Measurements from ENCODE around the gene CHD8.

Gene CHD8

DNA sequence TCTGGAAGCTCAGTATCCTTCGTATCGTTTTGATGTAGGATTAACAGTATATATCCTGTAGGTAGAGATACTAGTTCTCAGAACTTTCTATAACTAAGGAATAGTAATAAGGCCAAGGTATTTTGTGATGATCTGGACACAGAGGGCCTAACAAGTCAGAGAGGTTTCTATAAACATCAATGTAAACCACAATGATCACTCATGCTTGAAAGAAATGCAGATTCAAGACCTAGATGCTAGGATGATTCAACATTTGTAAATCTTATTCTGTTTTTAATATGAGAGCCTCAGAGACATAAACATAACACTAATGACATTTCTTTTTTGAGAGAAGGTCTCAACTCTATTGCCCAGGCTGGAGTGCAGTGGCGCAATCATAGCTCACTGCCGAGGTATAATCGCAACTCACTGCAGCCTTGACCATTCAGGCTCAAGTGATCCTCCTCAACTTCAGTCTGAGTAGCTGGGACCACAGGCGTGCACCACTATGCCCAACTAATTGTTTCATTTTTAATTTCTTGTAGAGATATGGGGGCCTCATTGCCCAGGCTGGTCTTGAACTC is 88.3 kb downstream of the CHD8 start:
- H3K27me3 ChIP-seq (ENCODE audit: insufficient read depth, low read length), result no peaks in the 10 kb centered on the region
- H2AFZ ChIP-seq (ENCODE audit: low read length, unreplicated experiment), result no peak overlapping the region
- peaks cover 3% of the 10 kb centered on the region for H3K79me2 ChIP-seq (ENCODE audit: control insufficient read depth, insufficient read depth, low read length, unreplicated experiment)
- no peak overlapping the region for H3K4me3 ChIP-seq (ENCODE audit: low read depth, low read length)
- no peak overlapping the region for H3K27ac ChIP-seq (ENCODE audit: low read depth, low read length)
- peaks cover 84% of the 10 kb centered on the region for H3K36me3 ChIP-seq (ENCODE audit: insufficient read depth, low read length)
- no peaks in the 10 kb centered on the region for H3K4me1 ChIP-seq (ENCODE audit: control insufficient read depth, insufficient read depth, low read length, unreplicated experiment)

DNA sequence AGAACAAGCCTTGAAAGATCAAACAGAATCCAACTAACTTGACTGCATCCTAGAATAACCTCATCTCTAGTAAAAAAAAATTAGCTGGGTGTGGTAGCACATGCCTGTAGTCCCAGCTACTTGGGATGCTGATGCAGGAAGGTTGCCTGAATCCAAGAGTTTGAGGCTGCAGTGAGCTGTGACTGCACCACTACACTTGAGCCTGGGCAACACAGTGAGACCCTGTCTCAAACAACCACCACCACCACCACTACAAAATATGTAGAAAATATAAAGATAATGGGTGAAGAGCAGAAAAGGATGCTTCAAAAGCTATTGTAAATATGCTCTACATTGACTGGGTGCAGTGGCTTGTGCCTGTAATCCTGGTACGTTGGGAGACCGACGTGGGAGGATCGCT is 99.4 kb downstream of the CHD8 start:
- H3K79me2 ChIP-seq (ENCODE audit: control insufficient read depth, insufficient read depth, low read length, unreplicated experiment), result no peaks in the 10 kb centered on the region
- H3K4me3 ChIP-seq (ENCODE audit: low read depth, low read length), result no peak overlapping the region
- no peak overlapping the region for H2AFZ ChIP-seq (ENCODE audit: low read length, unreplicated experiment)
- H3K27me3 ChIP-seq (ENCODE audit: insufficient read depth, low read length), result no peaks in the 10 kb centered on the region
- H3K36me3 ChIP-seq (ENCODE audit: insufficient read depth, low read length), result peaks cover 50% of the 10 kb centered on the region
- H3K4me1 ChIP-seq (ENCODE audit: control insufficient read depth, insufficient read depth, low read length, unreplicated experiment), result no peaks in the 10 kb centered on the region
- no peak overlapping the region for H3K27ac ChIP-seq (ENCODE audit: low read depth, low read length)

DNA sequence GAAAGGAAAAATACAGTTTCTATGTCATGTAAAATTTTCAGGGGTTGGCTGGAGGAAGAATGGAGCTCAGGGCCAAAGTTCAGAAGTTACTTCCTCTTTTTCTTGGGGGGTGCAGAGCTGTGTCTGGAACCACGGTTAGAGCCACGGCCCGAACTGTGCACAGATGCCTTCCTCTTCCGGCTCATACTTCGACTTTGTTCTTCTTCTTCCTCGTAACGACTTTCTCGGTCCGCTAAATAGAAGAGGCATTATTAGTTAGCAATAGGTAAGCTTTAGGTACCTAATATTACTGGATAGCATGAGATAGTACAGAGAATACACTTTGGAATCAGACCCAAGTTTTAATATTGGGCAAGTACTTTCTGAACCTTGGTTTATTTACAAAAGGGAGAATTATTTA is 103.3 kb downstream of the CHD8 start:
- no peak overlapping the region for H3K27ac ChIP-seq (ENCODE audit: low read depth, low read length)
- H3K4me1 ChIP-seq (ENCODE audit: control insufficient read depth, insufficient read depth, low read length, unreplicated experiment), result no peaks in the 10 kb centered on the region
- H3K27me3 ChIP-seq (ENCODE audit: insufficient read depth, low read length), result no peaks in the 10 kb centered on the region
- no peak overlapping the region for H3K4me3 ChIP-seq (ENCODE audit: low read depth, low read length)
- no peak overlapping the region for H2AFZ ChIP-seq (ENCODE audit: low read length, unreplicated experiment)
- no peaks in the 10 kb centered on the region for H3K79me2 ChIP-seq (ENCODE audit: control insufficient read depth, insufficient read depth, low read length, unreplicated experiment)
- H3K36me3 ChIP-seq (ENCODE audit: insufficient read depth, low read length), result peaks cover 39% of the 10 kb centered on the region

DNA sequence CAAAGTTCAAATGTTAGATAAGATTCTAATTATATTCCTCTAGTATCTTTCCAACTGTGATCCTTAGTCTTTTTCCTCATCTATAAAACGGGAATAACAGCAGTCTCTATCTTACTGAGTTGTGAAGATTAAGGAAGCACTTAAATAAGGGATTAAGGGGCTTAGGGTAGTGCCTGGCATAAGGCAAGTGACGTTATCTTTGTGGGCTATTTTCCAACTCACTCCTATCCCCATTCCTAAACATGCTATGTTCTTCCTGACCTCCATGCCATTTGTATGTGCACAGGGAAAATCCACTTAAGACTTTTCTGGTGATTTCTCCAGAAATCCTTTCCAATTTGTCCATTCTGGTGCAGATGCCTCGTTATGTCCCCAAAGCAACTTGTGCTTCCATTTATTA is 105.4 kb downstream of the CHD8 start:
- Histone ChIP-seq H2AFZ (ENCODE audit: low read length, unreplicated experiment) (no peak overlapping the region), H3K36me3 (ENCODE audit: insufficient read depth, low read length) (peaks cover 29% of the 10 kb centered on the region), H3K4me1 (ENCODE audit: control insufficient read depth, insufficient read depth, low read length, unreplicated experiment) (no peaks in the 10 kb centered on the region), H3K79me2 (ENCODE audit: control insufficient read depth, insufficient read depth, low read length, unreplicated experiment) (no peaks in the 10 kb centered on the region), H3K4me3 (ENCODE audit: low read depth, low read length) (no peak overlapping the region), H3K27ac (ENCODE audit: low read depth, low read length) (no peak overlapping the region), H3K27me3 (ENCODE audit: insufficient read depth, low read length) (no peaks in the 10 kb centered on the region)

DNA sequence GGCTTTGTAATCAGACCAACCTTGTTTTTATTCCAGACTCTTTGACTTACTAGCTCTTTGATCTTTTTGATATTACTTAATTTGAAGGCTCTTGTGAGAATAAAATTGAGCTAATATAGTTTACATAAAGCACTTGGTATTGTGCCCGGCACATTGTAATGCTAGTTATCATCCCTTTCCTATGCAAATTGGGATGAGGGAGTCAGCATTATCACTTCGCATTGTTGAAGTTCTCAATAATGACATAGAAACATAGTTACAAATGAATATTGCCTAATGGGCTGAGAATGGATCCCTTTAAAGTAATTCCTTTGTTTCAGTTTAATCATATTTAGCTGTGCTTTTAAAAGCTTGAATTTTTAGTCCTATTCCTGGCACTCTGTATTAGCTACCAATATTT is 108.7 kb downstream of the CHD8 start:
- H3K27ac ChIP-seq (ENCODE audit: low read depth, low read length), result no peak overlapping the region
- H3K79me2 ChIP-seq (ENCODE audit: control insufficient read depth, insufficient read depth, low read length, unreplicated experiment), result no peaks in the 10 kb centered on the region
- no peak overlapping the region for H3K4me3 ChIP-seq (ENCODE audit: low read depth, low read length)
- H3K27me3 ChIP-seq (ENCODE audit: insufficient read depth, low read length), result no peaks in the 10 kb centered on the region
- H2AFZ ChIP-seq (ENCODE audit: low read length, unreplicated experiment), result no peak overlapping the region
- 0 out of 2 replicates have a peak, but pooled peaks cover 7% of the 10 kb centered on the region for H3K36me3 ChIP-seq (ENCODE audit: insufficient read depth, low read length)
- H3K4me1 ChIP-seq (ENCODE audit: control insufficient read depth, insufficient read depth, low read length, unreplicated experiment), result no peaks in the 10 kb centered on the region

DNA sequence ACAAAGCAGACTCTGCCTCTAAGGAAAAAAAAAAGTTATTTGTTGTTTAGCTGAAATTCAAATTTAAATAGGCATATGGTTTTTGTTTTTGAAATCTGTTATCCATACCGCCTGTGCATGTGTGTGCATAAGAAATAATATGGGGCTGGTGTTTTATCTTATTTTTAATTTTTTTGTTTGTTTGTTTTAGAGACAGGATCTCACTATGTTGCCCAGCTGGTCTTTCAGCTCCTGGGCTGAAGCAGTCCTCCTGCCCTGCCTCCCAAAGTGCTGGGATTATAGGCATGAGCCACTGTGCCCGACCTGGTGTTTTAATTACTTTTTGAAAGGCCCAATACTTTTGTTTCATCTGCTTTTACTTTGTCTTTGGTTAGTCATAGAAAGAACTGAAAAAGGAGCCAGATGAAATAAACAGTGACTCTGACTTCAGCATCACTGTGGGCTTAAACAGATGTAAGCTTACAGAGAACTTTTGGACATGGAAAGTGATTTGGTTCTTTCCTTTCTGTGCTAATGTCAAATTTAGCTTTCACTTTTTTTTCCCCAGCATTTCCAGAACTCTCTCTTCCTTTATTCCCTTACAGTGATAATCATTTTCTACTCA is 109.3 kb downstream of the CHD8 start:
- Histone ChIP-seq H2AFZ (ENCODE audit: low read length, unreplicated experiment) (no peak overlapping the region), H3K4me1 (ENCODE audit: control insufficient read depth, insufficient read depth, low read length, unreplicated experiment) (no peaks in the 10 kb centered on the region), H3K79me2 (ENCODE audit: control insufficient read depth, insufficient read depth, low read length, unreplicated experiment) (no peaks in the 10 kb centered on the region), H3K27me3 (ENCODE audit: insufficient read depth, low read length) (no peaks in the 10 kb centered on the region), H3K27ac (ENCODE audit: low read depth, low read length) (no peak overlapping the region), H3K36me3 (ENCODE audit: insufficient read depth, low read length) (0 out of 2 replicates have a peak, but pooled peaks cover 1% of the 10 kb centered on the region), H3K4me3 (ENCODE audit: low read depth, low read length) (no peak overlapping the region)

DNA sequence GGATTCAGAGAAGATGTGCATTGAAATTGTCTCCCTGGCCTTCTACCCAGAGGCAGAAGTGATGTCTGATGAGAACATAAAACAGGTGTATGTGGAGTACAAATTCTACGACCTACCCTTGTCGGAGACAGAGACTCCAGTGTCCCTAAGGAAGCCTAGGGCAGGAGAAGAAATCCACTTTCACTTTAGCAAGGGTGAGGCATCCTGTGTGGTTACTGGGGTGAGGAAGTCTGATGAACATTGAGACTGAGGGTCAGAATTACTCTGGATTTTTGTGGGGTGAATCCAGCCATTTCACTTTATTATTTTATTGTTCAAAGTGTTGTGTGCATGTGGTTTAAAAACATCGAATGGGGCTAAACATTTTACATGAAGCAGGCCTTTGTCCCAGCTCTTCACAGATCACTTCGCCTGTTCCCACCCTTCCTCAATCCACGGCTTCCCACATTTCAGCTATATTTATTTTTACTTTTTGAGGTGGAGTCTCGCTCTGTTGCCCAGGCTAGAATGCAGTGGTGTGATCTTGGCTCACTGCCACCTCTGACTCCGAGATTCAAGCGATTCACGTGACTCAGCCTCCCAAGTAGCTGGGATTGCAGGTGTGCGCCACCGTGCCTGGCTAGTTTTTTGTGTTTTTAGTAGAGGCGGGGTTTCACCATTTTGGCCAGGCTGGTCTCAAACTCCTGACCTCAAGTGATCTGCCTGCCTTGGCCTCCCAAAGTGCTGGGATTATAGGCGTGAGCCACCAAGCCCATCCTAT is 112.7 kb downstream of the CHD8 start:
- H3K36me3 ChIP-seq (ENCODE audit: insufficient read depth, low read length), result no peaks in the 10 kb centered on the region
- no peaks in the 10 kb centered on the region for H3K79me2 ChIP-seq (ENCODE audit: control insufficient read depth, insufficient read depth, low read length, unreplicated experiment)
- H3K27ac ChIP-seq (ENCODE audit: low read depth, low read length), result no peak overlapping the region
- no peak overlapping the region for H3K4me3 ChIP-seq (ENCODE audit: low read depth, low read length)
- H3K27me3 ChIP-seq (ENCODE audit: insufficient read depth, low read length), result no peaks in the 10 kb centered on the region
- no peaks in the 10 kb centered on the region for H3K4me1 ChIP-seq (ENCODE audit: control insufficient read depth, insufficient read depth, low read length, unreplicated experiment)
- H2AFZ ChIP-seq (ENCODE audit: low read length, unreplicated experiment), result no peak overlapping the region

Data from ACC112 (cell line).